Measurements from ENCODE around the gene LARGE1.

DNA sequence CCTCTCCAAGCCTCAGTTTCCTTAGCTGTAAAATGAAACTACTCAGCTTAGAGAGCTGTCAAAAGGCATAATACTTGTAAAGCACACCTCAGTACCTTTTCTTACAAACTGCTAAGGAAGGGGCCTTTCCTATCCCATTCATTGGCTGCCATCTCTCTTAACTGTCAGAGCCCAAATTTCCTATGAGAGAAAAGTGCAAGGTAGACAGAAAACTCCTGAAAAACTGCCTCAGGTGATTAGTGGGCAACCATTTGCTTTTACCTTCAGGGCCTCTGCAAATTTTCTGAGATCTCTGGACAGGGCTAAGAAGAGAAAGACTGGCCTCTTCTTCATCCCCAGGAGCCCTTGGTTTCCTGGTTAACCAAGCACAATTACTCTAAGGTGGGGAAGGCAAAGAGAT lies 13.8 kb downstream of the LARGE1 start:
- TF ChIP-seq, protein P1, sequence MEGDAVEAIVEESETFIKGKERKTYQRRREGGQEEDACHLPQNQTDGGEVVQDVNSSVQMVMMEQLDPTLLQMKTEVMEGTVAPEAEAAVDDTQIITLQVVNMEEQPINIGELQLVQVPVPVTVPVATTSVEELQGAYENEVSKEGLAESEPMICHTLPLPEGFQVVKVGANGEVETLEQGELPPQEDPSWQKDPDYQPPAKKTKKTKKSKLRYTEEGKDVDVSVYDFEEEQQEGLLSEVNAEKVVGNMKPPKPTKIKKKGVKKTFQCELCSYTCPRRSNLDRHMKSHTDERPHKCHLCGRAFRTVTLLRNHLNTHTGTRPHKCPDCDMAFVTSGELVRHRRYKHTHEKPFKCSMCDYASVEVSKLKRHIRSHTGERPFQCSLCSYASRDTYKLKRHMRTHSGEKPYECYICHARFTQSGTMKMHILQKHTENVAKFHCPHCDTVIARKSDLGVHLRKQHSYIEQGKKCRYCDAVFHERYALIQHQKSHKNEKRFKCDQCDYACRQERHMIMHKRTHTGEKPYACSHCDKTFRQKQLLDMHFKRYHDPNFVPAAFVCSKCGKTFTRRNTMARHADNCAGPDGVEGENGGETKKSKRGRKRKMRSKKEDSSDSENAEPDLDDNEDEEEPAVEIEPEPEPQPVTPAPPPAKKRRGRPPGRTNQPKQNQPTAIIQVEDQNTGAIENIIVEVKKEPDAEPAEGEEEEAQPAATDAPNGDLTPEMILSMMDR (IDR thresholded peaks at IDR 0.05) = no peak
- no peak for TF ChIP-seq POLR2A (IDR thresholded peaks at IDR 0.05)

Measured in Peyer's patch (tissue), 4 donors.